ENCODE results near the gene CRYGC. TPM values are rescaled to one million over a fixed set of nuclear protein-coding genes. Genes with fewer than 3 reads are reported as not detected.
"Not testable (repeated sequence)": the region's sequence is repeated elsewhere in the genome, so short reads cannot be mapped to it uniquely, and the experiment has no call there.

The CRYGC gene
- total RNA-seq, 1 experiment from 2014 or later: not detected

- Histone ChIP-seq H2AFZ (ENCODE audit: low read length) (no peak overlapping the region), H3K79me2 (ENCODE audit: low read length) (no peaks in the 10 kb centered on the region), H3K4me1 (ENCODE audit: low read length) (no peaks in the 10 kb centered on the region), H3K4me3 (ENCODE audit: low read length) (no peak overlapping the region), H3K9me3 (ENCODE audit: low read length) (no peaks in the 10 kb centered on the region), H3K9me2 (replicated peaks; ENCODE audit: insufficient read depth, low read length) (no peaks in the 10 kb centered on the region), H3K9ac (ENCODE audit: low read length) (no peak overlapping the region), H3K36me3 (ENCODE audit: insufficient read depth, low read length) (no peaks in the 10 kb centered on the region), H4K20me1 (ENCODE audit: insufficient read depth, low read depth, low read length) (no peaks in the 10 kb centered on the region), H3K4me2 (ENCODE audit: low read depth, low read length, poor library complexity, severe bottlenecking) (no peak overlapping the region), H3K27me3 (ENCODE audit: low read length) (no peaks in the 10 kb centered on the region), H3K27ac (ENCODE audit: low read length) (no peak overlapping the region)
- DNase-seq: no peak
These were observed 1.1 kb upstream of the CRYGC start for GRCh38 chr2:208130712-208131110.

GRCh38 chr2:208128136-208128535 lies 1.5 kb downstream of the CRYGC start:
- no peaks in the 10 kb centered on the region for H4K20me1 ChIP-seq (ENCODE audit: insufficient read depth, low read depth, low read length)
- no peak overlapping the region for H3K4me2 ChIP-seq (ENCODE audit: low read depth, low read length, poor library complexity, severe bottlenecking)
- no peak overlapping the region for H3K9ac ChIP-seq (ENCODE audit: low read length)
- H3K9me2 ChIP-seq (replicated peaks; ENCODE audit: insufficient read depth, low read length): no peaks in the 10 kb centered on the region
- no peaks in the 10 kb centered on the region for H3K27me3 ChIP-seq (ENCODE audit: low read length)
- H3K9me3 ChIP-seq (ENCODE audit: low read length): no peaks in the 10 kb centered on the region
- no peak overlapping the region for H3K4me3 ChIP-seq (ENCODE audit: low read length)
- no peaks in the 10 kb centered on the region for H3K79me2 ChIP-seq (ENCODE audit: low read length)
- H3K4me1 ChIP-seq (ENCODE audit: low read length): no peaks in the 10 kb centered on the region
- DNase-seq: no peak
- no peaks in the 10 kb centered on the region for H3K36me3 ChIP-seq (ENCODE audit: insufficient read depth, low read length)
- H2AFZ ChIP-seq (ENCODE audit: low read length): no peak overlapping the region
- no peak overlapping the region for H3K27ac ChIP-seq (ENCODE audit: low read length)

DNA sequence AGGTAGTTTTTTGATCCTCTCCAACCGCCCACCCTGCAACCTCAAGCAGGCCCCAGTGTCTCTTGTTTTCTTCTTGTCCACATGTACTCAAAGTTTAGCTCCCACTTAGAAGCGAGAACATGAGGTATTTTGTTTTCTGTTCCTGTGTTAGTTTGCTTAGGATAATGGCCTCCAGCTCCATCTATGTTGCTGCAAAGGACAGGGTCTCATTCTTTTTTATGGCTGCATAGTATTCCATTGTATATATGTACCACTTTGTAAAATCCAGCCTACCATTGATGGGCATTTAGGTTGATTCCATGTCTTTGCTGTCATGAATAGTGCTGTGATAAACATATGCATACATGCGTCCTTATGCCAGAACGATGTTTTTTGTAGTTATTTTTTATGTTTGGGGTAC lies 2.5 kb downstream of the CRYGC start:
- Histone ChIP-seq H3K9me3 (ENCODE audit: low read length) (no peaks in the 10 kb centered on the region), H3K4me2 (ENCODE audit: low read depth, low read length, poor library complexity, severe bottlenecking) (no peak overlapping the region), H4K20me1 (ENCODE audit: insufficient read depth, low read depth, low read length) (no peaks in the 10 kb centered on the region), H2AFZ (ENCODE audit: low read length) (no peak overlapping the region), H3K79me2 (ENCODE audit: low read length) (no peaks in the 10 kb centered on the region), H3K4me3 (ENCODE audit: low read length) (no peak overlapping the region), H3K27ac (ENCODE audit: low read length) (no peak overlapping the region), H3K27me3 (ENCODE audit: low read length) (no peaks in the 10 kb centered on the region), H3K9me2 (replicated peaks; ENCODE audit: insufficient read depth, low read length) (no peaks in the 10 kb centered on the region), H3K4me1 (ENCODE audit: low read length) (no peaks in the 10 kb centered on the region), H3K9ac (ENCODE audit: low read length) (no peak overlapping the region), H3K36me3 (ENCODE audit: insufficient read depth, low read length) (no peaks in the 10 kb centered on the region)
- DNase-seq: no peak

DNA sequence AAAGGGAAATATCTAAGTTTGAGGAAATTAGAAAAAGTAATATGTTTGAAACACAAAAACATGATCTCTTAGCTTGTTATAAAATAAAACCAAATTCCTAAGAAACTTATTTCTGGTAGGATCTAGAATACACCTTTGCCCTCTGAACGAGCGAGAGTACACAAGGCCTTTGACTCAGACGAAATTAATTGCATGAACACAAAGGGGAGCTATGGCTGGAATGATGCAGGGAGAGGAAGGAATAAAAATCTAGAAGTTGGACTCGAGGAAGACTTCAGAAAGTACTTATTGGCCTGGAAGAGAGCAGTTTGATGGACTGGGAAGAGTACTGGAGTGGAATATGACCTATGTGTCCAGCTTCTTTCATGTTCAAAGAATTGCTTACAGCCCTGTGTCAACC lies 4.4 kb downstream of the CRYGC start:
- Histone ChIP-seq H3K9ac (ENCODE audit: low read length) (no peak overlapping the region), H3K27ac (ENCODE audit: low read length) (no peak overlapping the region), H3K9me3 (ENCODE audit: low read length) (no peaks in the 10 kb centered on the region), H4K20me1 (ENCODE audit: insufficient read depth, low read depth, low read length) (no peaks in the 10 kb centered on the region), H3K4me3 (ENCODE audit: low read length) (no peak overlapping the region), H3K9me2 (replicated peaks; ENCODE audit: insufficient read depth, low read length) (no peaks in the 10 kb centered on the region), H2AFZ (ENCODE audit: low read length) (no peak overlapping the region), H3K4me1 (ENCODE audit: low read length) (no peaks in the 10 kb centered on the region), H3K36me3 (ENCODE audit: insufficient read depth, low read length) (no peaks in the 10 kb centered on the region), H3K79me2 (ENCODE audit: low read length) (no peaks in the 10 kb centered on the region), H3K4me2 (ENCODE audit: low read depth, low read length, poor library complexity, severe bottlenecking) (no peak overlapping the region), H3K27me3 (ENCODE audit: low read length) (no peaks in the 10 kb centered on the region)
- DNase-seq: no peak

DNA sequence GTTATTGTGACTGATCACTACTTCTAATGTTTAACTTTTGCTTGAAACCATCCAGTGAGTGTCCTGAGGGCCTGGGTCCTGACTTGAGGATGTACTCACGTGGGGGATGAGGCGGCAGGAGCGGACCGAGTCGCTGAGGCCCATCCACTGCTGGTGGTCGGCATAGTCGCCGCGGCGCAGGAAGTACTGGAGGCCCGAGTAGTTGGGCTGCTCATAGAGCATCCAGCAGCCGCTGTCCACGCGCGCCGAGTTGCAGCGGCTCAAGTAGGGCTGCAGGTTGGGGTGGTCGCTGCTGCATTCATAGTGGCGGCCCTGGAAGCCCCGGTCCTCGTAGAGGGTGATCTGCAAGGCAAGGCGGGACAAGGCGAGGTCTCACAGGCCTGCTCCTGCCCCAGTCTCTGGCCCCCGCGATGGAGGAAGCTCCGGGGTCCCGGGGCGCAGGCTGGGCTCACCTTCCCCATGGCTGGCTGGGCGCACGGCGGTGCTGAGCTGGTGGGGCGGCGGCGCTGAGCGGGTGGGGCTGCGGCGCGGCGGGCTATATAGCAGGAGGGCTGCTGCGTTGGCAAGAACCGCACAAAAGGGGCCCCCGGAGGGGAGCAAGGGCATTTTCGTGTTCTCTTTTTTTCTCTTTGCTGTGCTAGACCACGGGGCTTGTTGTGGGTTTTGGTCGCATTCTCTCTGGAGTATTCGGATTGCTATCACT lies 5.5 kb downstream of the CRYGC start, which contains the start of gene CRYGD:
CRYGD (minus strand) TSS at position 512 of the 703 bp plus-strand sequence; CDS start at position 461, 51 bp downstream.
- not testable (repeated sequence) for DNase-seq; H3K9ac ChIP-seq (ENCODE audit: low read length); H3K4me2 ChIP-seq (ENCODE audit: low read depth, low read length, poor library complexity, severe bottlenecking); H3K27ac ChIP-seq (ENCODE audit: low read length); H3K9me2 ChIP-seq (replicated peaks; ENCODE audit: insufficient read depth, low read length); H3K4me3 ChIP-seq (ENCODE audit: low read length); H3K4me1 ChIP-seq (ENCODE audit: low read length); H3K9me3 ChIP-seq (ENCODE audit: low read length); H3K79me2 ChIP-seq (ENCODE audit: low read length); H2AFZ ChIP-seq (ENCODE audit: low read length); H3K36me3 ChIP-seq (ENCODE audit: insufficient read depth, low read length); H4K20me1 ChIP-seq (ENCODE audit: insufficient read depth, low read depth, low read length); H3K27me3 ChIP-seq (ENCODE audit: low read length)

GRCh38 chr2:208122248-208122647 lies 7.4 kb downstream of the CRYGC start:
- no peak overlapping the region for H3K27ac ChIP-seq (ENCODE audit: low read length)
- H3K9me2 ChIP-seq (replicated peaks; ENCODE audit: insufficient read depth, low read length): no peaks in the 10 kb centered on the region
- H3K27me3 ChIP-seq (ENCODE audit: low read length): no peaks in the 10 kb centered on the region
- H3K4me1 ChIP-seq (ENCODE audit: low read length): no peaks in the 10 kb centered on the region
- H3K4me2 ChIP-seq (ENCODE audit: low read depth, low read length, poor library complexity, severe bottlenecking): no peak overlapping the region
- DNase-seq: no peak
- no peaks in the 10 kb centered on the region for H3K9me3 ChIP-seq (ENCODE audit: low read length)
- no peak overlapping the region for H2AFZ ChIP-seq (ENCODE audit: low read length)
- H3K79me2 ChIP-seq (ENCODE audit: low read length): no peaks in the 10 kb centered on the region
- no peaks in the 10 kb centered on the region for H4K20me1 ChIP-seq (ENCODE audit: insufficient read depth, low read depth, low read length)
- no peak overlapping the region for H3K9ac ChIP-seq (ENCODE audit: low read length)
- H3K4me3 ChIP-seq (ENCODE audit: low read length): no peak overlapping the region
- H3K36me3 ChIP-seq (ENCODE audit: insufficient read depth, low read length): no peaks in the 10 kb centered on the region

DNA sequence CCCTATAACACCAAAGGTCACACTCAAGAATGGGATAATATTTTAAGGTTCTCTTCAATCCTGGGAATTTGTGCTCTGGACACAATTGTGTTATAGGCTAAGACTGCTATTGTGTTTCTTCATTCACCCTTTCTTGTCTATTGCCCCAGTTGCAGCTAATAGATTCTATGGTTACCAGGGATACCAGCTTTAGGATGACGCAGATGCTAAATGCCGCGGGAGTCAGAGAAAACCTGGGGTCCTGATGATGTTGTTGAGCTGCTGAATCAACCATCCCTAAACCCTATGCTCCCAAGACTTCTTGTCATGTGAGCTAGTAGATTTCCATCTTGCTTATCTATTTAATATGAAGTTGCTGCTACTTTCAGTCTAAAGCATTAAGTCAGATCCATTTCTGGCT lies 10.7 kb downstream of the CRYGC start:
- H3K4me1 ChIP-seq (ENCODE audit: low read length): no peaks in the 10 kb centered on the region
- H3K27ac ChIP-seq (ENCODE audit: low read length): no peak overlapping the region
- H3K36me3 ChIP-seq (ENCODE audit: insufficient read depth, low read length): no peaks in the 10 kb centered on the region
- H4K20me1 ChIP-seq (ENCODE audit: insufficient read depth, low read depth, low read length): no peaks in the 10 kb centered on the region
- H3K27me3 ChIP-seq (ENCODE audit: low read length): no peaks in the 10 kb centered on the region
- no peak overlapping the region for H3K4me3 ChIP-seq (ENCODE audit: low read length)
- no peak overlapping the region for H3K4me2 ChIP-seq (ENCODE audit: low read depth, low read length, poor library complexity, severe bottlenecking)
- H3K79me2 ChIP-seq (ENCODE audit: low read length): no peaks in the 10 kb centered on the region
- no peaks in the 10 kb centered on the region for H3K9me2 ChIP-seq (replicated peaks; ENCODE audit: insufficient read depth, low read length)
- no peak overlapping the region for H2AFZ ChIP-seq (ENCODE audit: low read length)
- no peak overlapping the region for H3K9ac ChIP-seq (ENCODE audit: low read length)
- no peak for DNase-seq
- no peaks in the 10 kb centered on the region for H3K9me3 ChIP-seq (ENCODE audit: low read length)

GRCh38 chr2:208117390-208117789 lies 12.2 kb downstream of the CRYGC start:
- H3K27me3 ChIP-seq (ENCODE audit: low read length); H4K20me1 ChIP-seq (ENCODE audit: insufficient read depth, low read depth, low read length); H3K27ac ChIP-seq (ENCODE audit: low read length); H3K36me3 ChIP-seq (ENCODE audit: insufficient read depth, low read length); DNase-seq; H3K9me3 ChIP-seq (ENCODE audit: low read length); H3K9me2 ChIP-seq (replicated peaks; ENCODE audit: insufficient read depth, low read length); H3K4me3 ChIP-seq (ENCODE audit: low read length); H3K4me1 ChIP-seq (ENCODE audit: low read length); H3K4me2 ChIP-seq (ENCODE audit: low read depth, low read length, poor library complexity, severe bottlenecking); H2AFZ ChIP-seq (ENCODE audit: low read length); H3K79me2 ChIP-seq (ENCODE audit: low read length); H3K9ac ChIP-seq (ENCODE audit: low read length): not testable (repeated sequence)

Measured in Karpas-422 (cell line).